MCF 10A (cell line): ENCODE data around the gene SDC4. TPM values are rescaled to one million over a fixed set of nuclear protein-coding genes. Genes with fewer than 3 reads are reported as not detected.

Source experiments
- BruUV-seq: library from RNA; stranded (reverse); fragments of 400-500 nt; replicated peaks from 2 replicates; lab custom pipeline; 2021; lab: Mats Ljungman, UMichigan
- CTCF ChIA-PET: fragments of 300-600 bp; sonication (Branson Sonifier 250); formaldehyde crosslinking; extraction: SDS; loops from one replicate; lab custom pipeline; 2021; ENCODE audit warnings: antibody characterized with exemption, inconsistent platforms; lab: Yijun Ruan, JAX
- POLR2A ChIA-PET: fragments of 300-600, 350-650 bp; sonication (Branson Sonifier 250); formaldehyde crosslinking; extraction: SDS; loops from one replicate; lab custom pipeline; 2020; ENCODE audit warnings: antibody characterized with exemption, inconsistent platforms; lab: Yijun Ruan, JAX
- DNase-seq: peaks from one replicate; pipeline ENCODE4 v3.0.0-alpha.2; 2018; ENCODE audit not compliant: unreplicated experiment
- H3K27ac Mint-ChIP-seq: one replicate; pipeline ENCODE4 v1.8.0; 2022; ENCODE audit warnings: mild to moderate bottlenecking, low read depth, mixed read lengths; ENCODE audit not compliant: unreplicated experiment
- H3K27me3 Mint-ChIP-seq: one replicate; pipeline ENCODE4 v1.8.0; 2022; ENCODE audit warnings: mixed read lengths; ENCODE audit not compliant: insufficient read depth, unreplicated experiment
- H3K36me3 Mint-ChIP-seq: one replicate; pipeline ENCODE4 v1.8.0; 2022; ENCODE audit warnings: mild to moderate bottlenecking, moderate library complexity, mixed read lengths; ENCODE audit not compliant: insufficient read depth, unreplicated experiment
- H3K4me1 Mint-ChIP-seq: one replicate; pipeline ENCODE4 v1.8.0; 2022; ENCODE audit warnings: mixed read lengths; ENCODE audit not compliant: insufficient read depth, unreplicated experiment
- H3K4me3 Mint-ChIP-seq: one replicate; pipeline ENCODE4 v1.8.0; 2022; ENCODE audit warnings: mild to moderate bottlenecking, moderate library complexity, mixed read lengths; ENCODE audit not compliant: unreplicated experiment
- H3K9me3 Mint-ChIP-seq: one replicate; pipeline ENCODE4 v1.8.0; 2022; ENCODE audit warnings: mixed read lengths; ENCODE audit not compliant: unreplicated experiment
- intact Hi-C: fragments of 100-400 bp; cut with micrococcal nuclease; formaldehyde crosslinking; loops from 2 replicates; pipeline ENCODE4 v1.14.1; 2022
- total RNA-seq: library from RNA; stranded (reverse); gene quantifications from 2 replicates; pipeline ENCODE4 v1.2.3, GENCODE V29; 2022
- TF ChIP-seq, protein P1 (sequence below): fragments of 200-600 bp; IDR thresholded peaks from one replicate; pipeline ENCODE4 v1.8.0; 2022; ENCODE audit warnings: antibody characterized with exemption, mild to moderate bottlenecking; ENCODE audit not compliant: unreplicated experiment

SDC4 gene
- total RNA-seq, 1 experiment from 2014 or later: 209 TPM

DNA sequence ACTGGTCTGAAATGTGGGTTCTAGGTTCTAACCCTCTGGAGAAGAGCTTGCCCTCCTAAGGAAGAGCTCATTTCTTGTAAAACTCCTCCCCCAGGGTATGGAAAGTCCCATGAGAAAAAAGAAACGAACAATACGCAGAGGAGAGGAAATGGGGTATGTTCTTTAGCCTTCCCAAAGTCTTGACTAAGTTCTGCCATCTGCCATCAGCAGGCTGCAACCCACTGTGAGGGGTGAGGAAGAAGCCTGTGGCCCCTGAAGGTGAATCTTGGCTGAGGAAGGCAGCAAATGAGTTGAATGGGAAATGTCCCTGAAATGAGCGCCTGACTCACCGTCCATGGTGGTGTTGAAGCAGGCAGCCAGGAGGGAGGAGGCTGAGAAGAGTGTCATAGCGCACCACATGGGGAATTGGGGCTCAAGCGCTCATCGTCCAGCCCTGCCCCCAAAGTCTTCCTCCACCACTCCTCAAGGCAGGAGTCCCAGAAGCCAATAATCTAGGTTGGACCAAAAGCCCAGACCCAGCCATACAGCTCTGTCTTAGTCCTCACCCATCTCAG lies 29.8 kb downstream of the SDC4 start:
- intact Hi-C loops: loop anchor here (2.0 kb wide), 1 partner anchor 44 kb away; the partner anchor contains the start of gene SYS1
- BruUV-seq: no TSS peak
- peaks cover 6% of the 10 kb centered on the region for H3K4me1 Mint-ChIP-seq
- CTCF ChIA-PET: interaction anchor here (0.6 to 7.6 kb wide), 65 partner anchors 9 to 1369 kb away, joined by 3 to 158 read pairs (median 4); partner anchors contain the start of genes PIGT, SYS1 and WFDC10A
- no peaks in the 10 kb centered on the region for H3K9me3 Mint-ChIP-seq
- DNase-seq: no peak
- H3K27ac Mint-ChIP-seq: no peak overlapping the region
- no peaks in the 10 kb centered on the region for H3K27me3 Mint-ChIP-seq
- no peak overlapping the region for H3K4me3 Mint-ChIP-seq
- POLR2A ChIA-PET: interaction anchor here (0.7 to 37.4 kb wide), 9 partner anchors 17 to 461 kb away, joined by 3 to 1328 read pairs (median 7); partner anchors contain the start of genes PIGT, SDC4 and SYS1
- TF ChIP-seq, protein P1, sequence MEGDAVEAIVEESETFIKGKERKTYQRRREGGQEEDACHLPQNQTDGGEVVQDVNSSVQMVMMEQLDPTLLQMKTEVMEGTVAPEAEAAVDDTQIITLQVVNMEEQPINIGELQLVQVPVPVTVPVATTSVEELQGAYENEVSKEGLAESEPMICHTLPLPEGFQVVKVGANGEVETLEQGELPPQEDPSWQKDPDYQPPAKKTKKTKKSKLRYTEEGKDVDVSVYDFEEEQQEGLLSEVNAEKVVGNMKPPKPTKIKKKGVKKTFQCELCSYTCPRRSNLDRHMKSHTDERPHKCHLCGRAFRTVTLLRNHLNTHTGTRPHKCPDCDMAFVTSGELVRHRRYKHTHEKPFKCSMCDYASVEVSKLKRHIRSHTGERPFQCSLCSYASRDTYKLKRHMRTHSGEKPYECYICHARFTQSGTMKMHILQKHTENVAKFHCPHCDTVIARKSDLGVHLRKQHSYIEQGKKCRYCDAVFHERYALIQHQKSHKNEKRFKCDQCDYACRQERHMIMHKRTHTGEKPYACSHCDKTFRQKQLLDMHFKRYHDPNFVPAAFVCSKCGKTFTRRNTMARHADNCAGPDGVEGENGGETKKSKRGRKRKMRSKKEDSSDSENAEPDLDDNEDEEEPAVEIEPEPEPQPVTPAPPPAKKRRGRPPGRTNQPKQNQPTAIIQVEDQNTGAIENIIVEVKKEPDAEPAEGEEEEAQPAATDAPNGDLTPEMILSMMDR: no peak
- H3K36me3 Mint-ChIP-seq: no peaks in the 10 kb centered on the region

- TF ChIP-seq, protein P1: no peak
- Mint-ChIP-seq H3K4me1 (peaks cover 6% of the 10 kb centered on the region), H3K27me3 (no peaks in the 10 kb centered on the region), H3K27ac (no peak overlapping the region), H3K4me3 (no peak overlapping the region), H3K36me3 (no peaks in the 10 kb centered on the region), H3K9me3 (no peaks in the 10 kb centered on the region)
- no peak for DNase-seq
- no TSS peak for BruUV-seq
- intact Hi-C loops: loop anchor here (2.0 kb wide), 1 partner anchor 45 kb away; the partner anchor contains the start of gene SYS1
- ChIA-PET CTCF (interaction anchor here (0.5 to 7.6 kb wide), 23 partner anchors 9 to 1126 kb away, joined by 3 to 158 read pairs (median 5); partner anchors contain the start of genes PIGT and SYS1), POLR2A (interaction anchor here (0.7 to 37.4 kb wide), 5 partner anchors 42 to 461 kb away, joined by 3 to 1328 read pairs (median 7); partner anchors contain the start of genes PIGT, SDC4 and SYS1)
Observed at GRCh38 chr20:45317826-45318225, 30.4 kb downstream of the SDC4 start.

DNA sequence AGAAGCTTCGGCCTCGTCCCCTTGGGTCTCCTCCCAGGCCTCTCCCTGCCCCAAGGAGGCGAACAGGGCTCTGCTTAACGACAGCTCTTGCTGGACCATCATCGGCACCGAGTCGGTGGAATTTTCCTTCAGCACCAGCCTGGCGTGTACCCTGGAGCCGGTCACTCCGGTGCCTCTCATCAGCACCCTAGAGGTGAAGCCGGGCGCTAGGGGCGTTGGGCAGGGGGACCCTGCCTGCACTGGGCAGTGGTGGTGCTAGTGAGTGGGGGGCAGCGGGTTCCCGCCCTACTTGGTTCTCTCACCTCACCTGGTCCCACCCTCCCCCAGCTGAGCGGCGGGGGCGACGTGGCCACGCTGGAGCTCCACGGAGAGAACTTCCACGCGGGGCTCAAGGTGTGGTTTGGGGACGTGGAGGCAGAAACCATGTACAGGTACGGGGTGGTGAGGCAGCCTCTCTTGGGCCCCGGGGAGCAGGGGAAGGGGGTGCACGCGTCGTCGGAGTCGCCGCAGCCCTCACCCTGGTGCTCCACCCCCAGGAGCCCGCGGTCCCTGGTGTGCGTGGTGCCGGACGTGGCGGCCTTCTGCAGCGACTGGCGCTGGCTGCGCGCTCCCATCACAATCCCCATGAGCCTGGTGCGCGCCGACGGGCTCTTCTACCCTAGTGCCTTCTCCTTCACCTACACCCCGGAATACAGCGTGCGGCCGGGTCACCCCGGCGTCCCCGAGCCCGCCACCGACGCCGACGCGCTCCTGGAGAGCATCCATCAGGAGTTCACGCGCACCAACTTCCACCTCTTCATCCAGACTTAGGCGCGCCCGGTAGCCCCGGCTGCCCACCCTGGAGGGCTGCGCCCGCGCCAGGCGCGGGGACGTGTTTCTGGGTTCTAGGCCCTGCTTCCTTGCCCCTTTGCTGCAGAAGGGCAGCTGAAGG lies 31.8 kb downstream of the SDC4 start:
- no peaks in the 10 kb centered on the region for H3K9me3 Mint-ChIP-seq
- no peaks in the 10 kb centered on the region for H3K27me3 Mint-ChIP-seq
- no TSS peak for BruUV-seq
- POLR2A ChIA-PET: interaction anchor here (0.6 kb wide), 1 partner anchor 11 kb away, joined by 3 read pairs; no protein-coding TSS in a partner anchor
- H3K4me1 Mint-ChIP-seq: peaks cover 6% of the 10 kb centered on the region
- no peak for DNase-seq
- no peak overlapping the region for H3K27ac Mint-ChIP-seq
- H3K36me3 Mint-ChIP-seq: no peaks in the 10 kb centered on the region
- TF ChIP-seq, protein P1: no peak
- H3K4me3 Mint-ChIP-seq: no peak overlapping the region
- CTCF ChIA-PET: interaction anchor here (0.6 to 5.3 kb wide), 14 partner anchors 19 to 455 kb away, joined by 3 to 113 read pairs (median 4); partner anchors contain the start of genes PIGT and SYS1
- intact Hi-C loops: no loop called here
